Testis (tissue), 3 donors: ENCODE data around the gene EEF1AKMT1. TPM values are rescaled to one million over a fixed set of nuclear protein-coding genes. Genes with fewer than 3 reads are reported as not detected.

Source experiments
- DNase-seq: peaks from one replicate; pipeline ENCODE4 v3.0.0-alpha.2; 2019
- H3K27ac ChIP-seq, 2 donors: fragments of 200-600 bp; sonication (generic); one replicate each; pipeline ENCODE4 v1.5.1; 2019
- H3K27me3 ChIP-seq: fragments of 200-600 bp; sonication (generic); one replicate; pipeline ENCODE4 v1.5.1; 2019
- H3K36me3 ChIP-seq: fragments of 200-600 bp; sonication (generic); one replicate; pipeline ENCODE4 v1.5.1; 2017; ENCODE audit warnings: low read depth; ENCODE audit errors: missing control alignments
- H3K4me1 ChIP-seq: fragments of 200-600 bp; sonication (generic); one replicate; pipeline ENCODE4 v1.5.1; 2019
- H3K4me3 ChIP-seq, 2 donors: fragments of 200-600 bp; sonication (generic); one replicate each; pipeline ENCODE4 v1.5.1; 2017 to 2019
- H3K9me3 ChIP-seq: fragments of 200-600 bp; sonication (generic); one replicate; pipeline ENCODE4 v1.5.1; 2017
- CTCF ChIP-seq, 3 experiments: fragments of 450-650 bp in 2 of 3; fragments of 200-600 bp in 1 of 3; sonication (generic) in 1 of 3; IDR thresholded peaks; one replicate each; pipeline ENCODE4 v1.5.1; 2016 to 2019; ENCODE audit warnings: antibody characterized with exemption in 3 of 3, mild to moderate bottlenecking in 2 of 3, moderate library complexity in 1 of 3
- POLR2A ChIP-seq: fragments of 450-650 bp; IDR thresholded peaks from one replicate; pipeline ENCODE4 v1.6.1; 2017; ENCODE audit warnings: antibody characterized with exemption, mild to moderate bottlenecking, moderate library complexity
- WGBS, 2 donors: methylation state at CpG; one replicate each; pipeline ENCODE4 v1.1.5; 2018; 5-methylcytosine and 5-hydroxymethylcytosine counted together
- intact Hi-C: fragments of 100-400 bp; cut with DNase I; formaldehyde crosslinking; loops from one replicate; pipeline ENCODE4 v1.15.1; 2023; ENCODE audit warnings: low total_unique reads
- polyA plus RNA-seq: library from polyadenylated mRNA; stranded (reverse); fragments of 350-450 nt; fragmentation: Illumina TruSeq; extraction: RNeasy Lipid Tissue Mini Kit (QIAGEN cat#74804); gene quantifications from one replicate; pipeline ENCODE4 v1.2.3, GENCODE V29; 2014; ENCODE audit warnings: low read depth, low replicate concordance; ENCODE audit not compliant: insufficient read depth
- total RNA-seq, 2 donors: library from RNA; depleted of rRNA; stranded (reverse); fragments of >200 nt; gene quantifications; one replicate each; pipeline ENCODE4 v1.2.3, GENCODE V29; 2016

The EEF1AKMT1 gene
- total and polyA plus RNA-seq, 3 donors from 2014 or later, result 5.8 to 8.0 (median 7.5) TPM

DNA sequence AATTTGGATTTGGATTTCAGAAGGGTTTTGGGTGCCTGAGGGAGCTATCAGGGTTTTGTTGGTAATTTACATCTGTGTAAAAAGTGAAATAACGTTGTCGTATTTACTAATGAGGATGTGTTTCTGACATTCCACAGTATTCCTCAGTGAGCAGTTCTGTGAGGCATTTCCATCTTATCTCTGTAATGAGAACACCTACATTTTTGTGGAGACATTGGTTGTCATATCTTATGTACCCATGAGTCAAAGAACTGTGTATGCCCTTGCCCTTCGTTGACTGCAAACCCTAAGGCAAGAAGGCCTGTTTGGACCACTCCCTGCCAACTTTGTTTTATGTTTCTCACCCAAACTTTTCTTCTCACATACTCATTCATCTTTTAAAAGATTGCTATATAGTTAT, 84.5 kb downstream of the EEF1AKMT1 start:
- intact Hi-C loops, result no loop called here
- Histone ChIP-seq H3K36me3 (no peaks in the 10 kb centered on the region), H3K9me3 (no peaks in the 10 kb centered on the region), H3K4me3 (no peak overlapping the region), H3K27ac (no peak overlapping the region), H3K4me1 (no peaks in the 10 kb centered on the region), H3K27me3 (no peaks in the 10 kb centered on the region)
- DNase-seq, result no peak
- TF ChIP-seq POLR2A, result no peak
- no peak for TF ChIP-seq CTCF (IDR thresholded peaks at IDR 0.05)
- 89 to 93% methylated on average over 3 of the region's 3 CpGs for WGBS, 2 donors

DNA sequence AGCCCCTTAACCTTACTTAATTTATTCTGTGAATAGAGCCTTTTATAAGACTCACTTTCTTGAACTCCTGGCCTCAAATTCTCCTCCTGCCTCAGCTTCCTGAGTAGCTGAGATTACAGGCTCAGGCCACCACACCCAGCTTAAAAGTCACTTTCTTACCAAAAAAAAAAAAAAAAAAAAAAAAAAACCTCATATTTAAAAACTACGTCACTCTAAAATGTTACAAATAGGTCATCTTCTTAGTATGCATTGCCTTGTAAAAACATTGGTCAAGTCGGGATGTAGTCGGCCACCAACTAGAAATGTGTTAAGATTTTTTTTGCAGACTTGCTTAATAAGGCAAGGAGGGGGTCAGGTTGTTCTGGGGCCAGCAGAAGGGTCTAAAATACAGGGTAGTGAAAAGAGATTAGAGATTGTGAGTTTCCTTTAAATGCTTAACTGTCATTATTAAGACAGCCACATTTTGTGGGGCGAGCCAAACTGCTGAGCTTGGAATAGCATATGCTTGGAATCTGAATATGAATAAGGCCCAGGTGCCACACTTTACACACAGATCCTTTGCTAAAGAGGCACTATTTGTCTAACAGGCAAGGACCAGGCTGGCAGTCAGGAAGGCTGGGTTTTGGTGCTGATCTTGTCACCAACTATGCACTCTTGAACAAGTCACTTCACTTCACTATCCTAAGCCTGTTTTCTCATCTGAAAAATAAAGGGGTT, 86.7 kb downstream of the EEF1AKMT1 start:
- no peak for DNase-seq
- Histone ChIP-seq H3K27ac (no peak overlapping the region), H3K36me3 (no peaks in the 10 kb centered on the region), H3K9me3 (no peaks in the 10 kb centered on the region), H3K4me3 (no peak overlapping the region), H3K27me3 (no peaks in the 10 kb centered on the region), H3K4me1 (no peaks in the 10 kb centered on the region)
- intact Hi-C loops, result no loop called here
- 86 to 90% methylated on average over 4 of the region's 4 CpGs for WGBS, 2 donors
- TF ChIP-seq POLR2A (no peak), CTCF (IDR thresholded peaks at IDR 0.05) (no peak)

- WGBS, 2 donors, result 78 to 86% methylated on average over 1 of the region's 1 CpG
- intact Hi-C loops, result no loop called here
- Histone ChIP-seq H3K36me3 (no peaks in the 10 kb centered on the region), H3K27ac (no peak overlapping the region), H3K4me3 (no peak overlapping the region), H3K27me3 (no peaks in the 10 kb centered on the region), H3K4me1 (no peaks in the 10 kb centered on the region), H3K9me3 (no peaks in the 10 kb centered on the region)
- TF ChIP-seq POLR2A (no peak), CTCF (IDR thresholded peaks at IDR 0.05) (no peak)
- DNase-seq, result no peak
Measured at GRCh38 chr13:20686167-20686566, 87.6 kb downstream of the EEF1AKMT1 start.

DNA sequence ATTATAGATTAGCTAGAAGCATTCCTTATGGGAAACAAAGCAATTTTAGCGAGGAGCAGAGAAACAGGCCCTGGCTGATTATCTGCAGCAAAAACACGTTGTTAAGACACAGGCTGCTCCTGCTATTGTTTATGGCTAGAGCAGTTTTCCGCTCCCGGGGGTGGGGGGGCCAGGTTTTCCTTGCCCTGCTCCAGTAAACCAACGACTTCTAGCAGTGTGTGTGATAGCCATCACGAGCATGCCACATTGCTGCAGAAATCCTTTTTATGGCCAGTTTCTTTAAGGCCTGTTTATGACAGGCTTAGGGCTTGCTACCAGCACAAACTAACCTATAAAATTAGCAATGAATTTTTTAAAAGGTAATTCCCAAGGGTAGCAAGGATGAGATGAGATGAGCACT, 88.7 kb downstream of the EEF1AKMT1 start:
- WGBS, 2 donors, result 67 to 81% methylated on average over 6 of the region's 6 CpGs
- Histone ChIP-seq H3K27me3 (no peaks in the 10 kb centered on the region), H3K27ac (no peak overlapping the region), H3K36me3 (no peaks in the 10 kb centered on the region), H3K9me3 (no peaks in the 10 kb centered on the region), H3K4me1 (no peaks in the 10 kb centered on the region), H3K4me3 (no peak overlapping the region)
- no peak for TF ChIP-seq CTCF (IDR thresholded peaks at IDR 0.05)
- no peak for TF ChIP-seq POLR2A
- intact Hi-C loops, result no loop called here
- DNase-seq, result no peak

- no peak overlapping the region for H3K4me3 ChIP-seq
- no peak for DNase-seq
- H3K27ac ChIP-seq, result no peak overlapping the region
- no peaks in the 10 kb centered on the region for H3K27me3 ChIP-seq
- H3K4me1 ChIP-seq, result no peaks in the 10 kb centered on the region
- WGBS, 2 donors, result 79 to 85% methylated on average over 17 to 18 of the region's 18 CpGs
- TF ChIP-seq POLR2A (no peak), CTCF (IDR thresholded peaks at IDR 0.05) (no peak)
- intact Hi-C loops, result no loop called here
- H3K9me3 ChIP-seq, result no peaks in the 10 kb centered on the region
- no peaks in the 10 kb centered on the region for H3K36me3 ChIP-seq
Measured at GRCh38 chr13:20684546-20684945, 89.2 kb downstream of the EEF1AKMT1 start.
